ENCODE measurements around the gene RGS16. TPM values are rescaled to one million over a fixed set of nuclear protein-coding genes. Genes with fewer than 3 reads are reported as not detected.

RGS16 gene
- total and polyA plus RNA-seq, 9 of the 15 experiments (the other 6 are each of a cell fraction or from before 2014, with no cell fraction given): 0.07 to 0.55 (median 0.36) TPM

DNA sequence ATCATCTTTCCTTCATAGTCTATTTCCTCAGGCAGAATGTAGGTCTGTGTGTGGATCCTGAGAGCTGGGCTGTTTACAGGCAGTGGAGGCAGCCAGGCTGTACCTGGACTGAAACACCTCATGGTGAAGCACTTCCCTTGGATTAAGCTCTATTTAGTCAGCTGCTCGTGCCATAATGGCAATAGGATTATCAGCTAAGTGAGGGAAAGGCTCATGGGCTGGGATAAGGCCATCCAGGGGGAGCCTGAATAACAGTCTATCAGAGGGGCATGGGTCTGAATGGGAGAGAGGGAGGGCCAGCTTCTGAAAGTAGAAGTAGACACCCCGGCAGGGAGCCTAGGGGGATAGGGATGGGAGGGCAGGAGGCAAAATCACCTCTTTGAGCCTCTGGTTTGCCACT, 23.5 kb downstream of the RGS16 start (continued):
- TF ChIP-seq, protein P1, sequence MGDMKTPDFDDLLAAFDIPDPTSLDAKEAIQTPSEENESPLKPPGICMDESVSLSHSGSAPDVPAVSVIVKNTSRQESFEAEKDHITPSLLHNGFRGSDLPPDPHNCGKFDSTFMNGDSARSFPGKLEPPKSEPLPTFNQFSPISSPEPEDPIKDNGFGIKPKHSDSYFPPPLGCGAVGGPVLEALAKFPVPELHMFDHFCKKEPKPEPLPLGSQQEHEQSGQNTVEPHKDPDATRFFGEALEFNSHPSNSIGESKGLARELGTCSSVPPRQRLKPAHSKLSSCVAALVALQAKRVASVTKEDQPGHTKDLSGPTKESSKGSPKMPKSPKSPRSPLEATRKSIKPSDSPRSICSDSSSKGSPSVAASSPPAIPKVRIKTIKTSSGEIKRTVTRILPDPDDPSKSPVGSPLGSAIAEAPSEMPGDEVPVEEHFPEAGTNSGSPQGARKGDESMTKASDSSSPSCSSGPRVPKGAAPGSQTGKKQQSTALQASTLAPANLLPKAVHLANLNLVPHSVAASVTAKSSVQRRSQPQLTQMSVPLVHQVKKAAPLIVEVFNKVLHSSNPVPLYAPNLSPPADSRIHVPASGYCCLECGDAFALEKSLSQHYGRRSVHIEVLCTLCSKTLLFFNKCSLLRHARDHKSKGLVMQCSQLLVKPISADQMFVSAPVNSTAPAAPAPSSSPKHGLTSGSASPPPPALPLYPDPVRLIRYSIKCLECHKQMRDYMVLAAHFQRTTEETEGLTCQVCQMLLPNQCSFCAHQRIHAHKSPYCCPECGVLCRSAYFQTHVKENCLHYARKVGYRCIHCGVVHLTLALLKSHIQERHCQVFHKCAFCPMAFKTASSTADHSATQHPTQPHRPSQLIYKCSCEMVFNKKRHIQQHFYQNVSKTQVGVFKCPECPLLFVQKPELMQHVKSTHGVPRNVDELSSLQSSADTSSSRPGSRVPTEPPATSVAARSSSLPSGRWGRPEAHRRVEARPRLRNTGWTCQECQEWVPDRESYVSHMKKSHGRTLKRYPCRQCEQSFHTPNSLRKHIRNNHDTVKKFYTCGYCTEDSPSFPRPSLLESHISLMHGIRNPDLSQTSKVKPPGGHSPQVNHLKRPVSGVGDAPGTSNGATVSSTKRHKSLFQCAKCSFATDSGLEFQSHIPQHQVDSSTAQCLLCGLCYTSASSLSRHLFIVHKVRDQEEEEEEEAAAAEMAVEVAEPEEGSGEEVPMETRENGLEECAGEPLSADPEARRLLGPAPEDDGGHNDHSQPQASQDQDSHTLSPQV (IDR thresholded peaks at IDR 0.05): no peak
- TF ChIP-seq ZNF583 (CRISPR knock-in tag; IDR thresholded peaks at IDR 0.05) (no peak), AFF4 (CRISPR knock-in tag; IDR thresholded peaks at IDR 0.05) (no peak), ILK (tag; IDR thresholded peaks at IDR 0.05; ENCODE audit: borderline replicate concordance, low read depth) (no peak), ELF1 (tag; IDR thresholded peaks at IDR 0.05) (no peak), NEUROD1 (IDR thresholded peaks at IDR 0.05; ENCODE audit: borderline replicate concordance, low read depth, low read length, partially characterized antibody) (no peak)

Measured in K562 (cell line).